HG03060 (cell line): ENCODE measurements around the gene NAGLU.
"Not testable (repeated sequence)": the region's sequence is repeated elsewhere in the genome, so short reads cannot be mapped to it uniquely, and the experiment has no call there.

Experiments
- ATAC-seq: cut with Tn5 transposase; IDR thresholded peaks from one replicate; pipeline ENCODE4 v1.9.1; 2021; ENCODE audit warnings: low read depth, moderate number of reproducible peaks; ENCODE audit not compliant: unreplicated experiment

NAGLU gene

GRCh38 chr17:42543190-42544079 lies 7.4 kb downstream of the NAGLU start:
- ATAC-seq, result no peak

- no peak for ATAC-seq
Measured at GRCh38 chr17:42544874-42545283, 8.8 kb downstream of the NAGLU start.

- ATAC-seq, result not testable (repeated sequence)
Measured at GRCh38 chr17:42545755-42546505, 9.9 kb downstream of the NAGLU start.

GRCh38 chr17:42547001-42547461 lies 11.0 kb downstream of the NAGLU start:
- no peak for ATAC-seq

- no peak for ATAC-seq
Measured at GRCh38 chr17:42547698-42548069, 11.6 kb downstream of the NAGLU start.

- ATAC-seq, result no peak
Measured at GRCh38 chr17:42548070-42548837, 12.2 kb downstream of the NAGLU start.

GRCh38 chr17:42548993-42549755 lies 13.1 kb downstream of the NAGLU start:
- no peak for ATAC-seq

GRCh38 chr17:42552736-42553135 lies 16.7 kb downstream of the NAGLU start, which contains the start of gene HSD17B1:
Gene HSD17B1 (plus strand): TSS chr17:42552923. CDS start chr17:42552934, 11 bp downstream.
- not testable (repeated sequence) for ATAC-seq

- ATAC-seq, result no peak
Measured at GRCh38 chr17:42553161-42553818, 17.2 kb downstream of the NAGLU start.

GRCh38 chr17:42553866-42554249 lies 17.8 kb downstream of the NAGLU start:
- ATAC-seq, result no peak

GRCh38 chr17:42554250-42555121 lies 18.4 kb downstream of the NAGLU start:
- peak; percentile 48 for ATAC-seq

- no peak for ATAC-seq
Measured at GRCh38 chr17:42555122-42555622, 19.1 kb downstream of the NAGLU start.

- not testable (repeated sequence) for ATAC-seq
Measured at GRCh38 chr17:42555961-42556617, 20.0 kb downstream of the NAGLU start.

GRCh38 chr17:42559075-42559474 lies 23.0 kb downstream of the NAGLU start:
- ATAC-seq, result no peak

- no peak for ATAC-seq
Measured at GRCh38 chr17:42560246-42560645, 24.2 kb downstream of the NAGLU start.

- no peak for ATAC-seq
Measured at GRCh38 chr17:42561897-42562387, 25.9 kb downstream of the NAGLU start, which contains the start of gene COASY. Gene COASY (plus strand): TSS chr17:42562148. CDS start chr17:42562623, 475 bp downstream.

- ATAC-seq, result no peak
Measured at GRCh38 chr17:42562388-42563142, 26.5 kb downstream of the NAGLU start.
